HepG2 (cell line): ENCODE measurements around the gene MST1R. TPM values are rescaled to one million over a fixed set of nuclear protein-coding genes. Genes with fewer than 3 reads are reported as not detected.

Experiments
- ARID3A ChIP-seq: IDR thresholded peaks from 2 replicates; pipeline ENCODE4 v1.6.1; 2012; ENCODE audit warnings: low read depth, low read length, improper control_type of control experiment
- CBX1 ChIP-seq: IDR thresholded peaks from one replicate; pipeline ENCODE4 v1.6.1; 2016; ENCODE audit warnings: antibody characterized with exemption, low read depth
- DNMT3B ChIP-seq: conservative IDR thresholded peaks from 2 replicates; pipeline ENCODE4 v1.6.1; 2016; ENCODE audit warnings: missing biosample characterization, control low read depth
- DZIP1 ChIP-seq: sonication (generic); formaldehyde crosslinking; IDR thresholded peaks from 2 replicates; pipeline ENCODE4 v1.5.0; 2020; ENCODE audit warnings: mild to moderate bottlenecking, missing genetic modification reagents
- HOXA9 ChIP-seq: sonication (generic); formaldehyde crosslinking; IDR thresholded peaks from 2 replicates; pipeline ENCODE4 v1.8.1; 2022; ENCODE audit warnings: missing genetic modification reagents, mild to moderate bottlenecking, moderate library complexity, borderline replicate concordance
- JDP2 ChIP-seq: sonication (generic); formaldehyde crosslinking; IDR thresholded peaks from 2 replicates; pipeline ENCODE4 v1.8.1; 2022; ENCODE audit warnings: missing genetic modification reagents, borderline replicate concordance
- KDM1A ChIP-seq: IDR thresholded peaks from 2 replicates; pipeline ENCODE4 v1.6.1; 2016; ENCODE audit warnings: missing compliant biosample characterization
- NR2F6 ChIP-seq, 2 experiments: IDR thresholded peaks; 2 replicates each; pipeline ENCODE4 v1.6.1; 2016; ENCODE audit warnings: antibody characterized with exemption in 1 of 2, mild to moderate bottlenecking in 1 of 2
- POLR2G ChIP-seq: fragments of 200-400 bp; formaldehyde crosslinking; IDR thresholded peaks from 2 replicates; pipeline ENCODE4 v1.6.1; 2018; ENCODE audit warnings: mild to moderate bottlenecking, low read depth, low read length, moderate library complexity
- SIX4 ChIP-seq: sonication (generic); formaldehyde crosslinking; IDR thresholded peaks from 2 replicates; pipeline ENCODE4 v1.4.0; 2020; ENCODE audit warnings: missing genetic modification reagents
- SMAD9 ChIP-seq: sonication (generic); formaldehyde crosslinking; IDR thresholded peaks from 2 replicates; pipeline ENCODE4 v1.5.1; 2020; ENCODE audit warnings: mild to moderate bottlenecking, missing genetic modification reagents
- XRCC5 ChIP-seq: fragments of 200-400 bp; formaldehyde crosslinking; optimal IDR thresholded peaks from 2 replicates; pipeline ENCODE3; 2017; ENCODE audit warnings: mild to moderate bottlenecking, low read length
- ZNF207 ChIP-seq: fragments of 450-650 bp; IDR thresholded peaks from 2 replicates; pipeline ENCODE4 v1.6.1; 2016; ENCODE audit warnings: antibody characterized with exemption, borderline replicate concordance
- ZNF263 ChIP-seq: sonication (generic); formaldehyde crosslinking; IDR thresholded peaks from 2 replicates; pipeline ENCODE4 v1.4.0; 2020; ENCODE audit warnings: missing genetic modification reagents
- ZNF576 ChIP-seq: sonication (generic); formaldehyde crosslinking; IDR thresholded peaks from 2 replicates; pipeline ENCODE4 v1.4.0; 2020; ENCODE audit warnings: mild to moderate bottlenecking, missing genetic modification reagents
- ZNF678 ChIP-seq: sonication (generic); formaldehyde crosslinking; IDR thresholded peaks from 2 replicates; pipeline ENCODE4 v1.4.0; 2020; ENCODE audit warnings: mild to moderate bottlenecking, missing genetic modification reagents
- ZNF761 ChIP-seq: sonication (generic); formaldehyde crosslinking; conservative IDR thresholded peaks from 2 replicates; pipeline ENCODE4 v1.4.0; 2020; ENCODE audit warnings: mild to moderate bottlenecking, missing genetic modification reagents
- ZNF816 ChIP-seq: sonication (generic); formaldehyde crosslinking; IDR thresholded peaks from 2 replicates; pipeline ENCODE4 v1.8.0; 2022; ENCODE audit warnings: missing genetic modification reagents, mild to moderate bottlenecking, borderline replicate concordance
- polyA plus RNA-seq, 8 experiments: library from polyadenylated mRNA; depleted of rRNA in 3 of 8; stranded (reverse) in 7 of 8; unstranded in 1 of 8; fragments of >200 nt; fragmentation: Illumina TruSeq in 4 of 8; extraction: Trizol in 4 of 8; gene quantifications; 2 replicates each; pipeline versions ENCODE4 v1.2.1 to v1.2.3, GENCODE V29; 2011 to 2016; ENCODE audit warnings: low read depth in 4 of 8, missing spikeins in 1 of 8, mixed read lengths in 1 of 8; ENCODE audit not compliant: insufficient read depth in 1 of 8
- total RNA-seq, 5 experiments: library from RNA; depleted of rRNA; stranded (reverse); fragments of >200 nt; fragmentation: Illumina TruSeq; extraction: Trizol; gene quantifications; 2 replicates each; pipeline ENCODE4 v1.2.3, GENCODE V29; 2016; ENCODE audit warnings: low read depth in 1 of 5
- TF ChIP-seq, protein P1 (sequence below): sonication (generic); formaldehyde crosslinking; IDR thresholded peaks from 2 replicates; pipeline ENCODE4 v1.4.0; 2020; ENCODE audit warnings: mild to moderate bottlenecking, missing genetic modification reagents
- TF ChIP-seq, protein P2 (sequence below): sonication (generic); formaldehyde crosslinking; conservative IDR thresholded peaks from 2 replicates; pipeline ENCODE4 v1.8.0; 2022; ENCODE audit warnings: missing genetic modification reagents

MST1R gene
- total and polyA plus RNA-seq, 2 of the 13 experiments (the other 11 are each of a cell fraction or from before 2014, with no cell fraction given) = 0.11 to 0.77 TPM

GRCh38 chr3:49929291-49930167 lies 25.9 kb upstream of the MST1R start, which contains the start of gene MON1A (continued):
- TF ChIP-seq DZIP1 (CRISPR knock-in tag) = no peak
- TF ChIP-seq ARID3A = no peak
- peak; percentile 75 for TF ChIP-seq NR2F6 (IDR thresholded peaks at IDR 0.05)
- TF ChIP-seq NR2F6 (CRISPR knock-in tag; IDR thresholded peaks at IDR 0.05) = peak; percentile 83
- TF ChIP-seq HOXA9 (CRISPR knock-in tag) = no peak
- TF ChIP-seq ZNF816 (CRISPR knock-in tag) = peak; percentile 67; the same call in 1 of the 2 replicates
- TF ChIP-seq ZNF263 (CRISPR knock-in tag) = no peak
- no peak for TF ChIP-seq JDP2 (CRISPR knock-in tag)
- TF ChIP-seq DNMT3B = no peak
- TF ChIP-seq XRCC5 = peak; percentile 78
- TF ChIP-seq ZNF207 = no peak
- TF ChIP-seq CBX1 = peak; percentile 54
- no peak for TF ChIP-seq KDM1A
- no peak for TF ChIP-seq ZNF576 (CRISPR knock-in tag)
- TF ChIP-seq, protein P1, sequence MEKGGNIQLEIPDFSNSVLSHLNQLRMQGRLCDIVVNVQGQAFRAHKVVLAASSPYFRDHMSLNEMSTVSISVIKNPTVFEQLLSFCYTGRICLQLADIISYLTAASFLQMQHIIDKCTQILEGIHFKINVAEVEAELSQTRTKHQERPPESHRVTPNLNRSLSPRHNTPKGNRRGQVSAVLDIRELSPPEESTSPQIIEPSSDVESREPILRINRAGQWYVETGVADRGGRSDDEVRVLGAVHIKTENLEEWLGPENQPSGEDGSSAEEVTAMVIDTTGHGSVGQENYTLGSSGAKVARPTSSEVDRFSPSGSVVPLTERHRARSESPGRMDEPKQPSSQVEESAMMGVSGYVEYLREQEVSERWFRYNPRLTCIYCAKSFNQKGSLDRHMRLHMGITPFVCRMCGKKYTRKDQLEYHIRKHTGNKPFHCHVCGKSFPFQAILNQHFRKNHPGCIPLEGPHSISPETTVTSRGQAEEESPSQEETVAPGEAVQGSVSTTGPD (CRISPR knock-in tag) = 0 out of 2 replicates have a peak, but pooled peaks have one; percentile 37
- no peak for TF ChIP-seq ZNF761 (CRISPR knock-in tag)
- no peak for TF ChIP-seq SIX4 (CRISPR knock-in tag)
- TF ChIP-seq, protein P2, sequence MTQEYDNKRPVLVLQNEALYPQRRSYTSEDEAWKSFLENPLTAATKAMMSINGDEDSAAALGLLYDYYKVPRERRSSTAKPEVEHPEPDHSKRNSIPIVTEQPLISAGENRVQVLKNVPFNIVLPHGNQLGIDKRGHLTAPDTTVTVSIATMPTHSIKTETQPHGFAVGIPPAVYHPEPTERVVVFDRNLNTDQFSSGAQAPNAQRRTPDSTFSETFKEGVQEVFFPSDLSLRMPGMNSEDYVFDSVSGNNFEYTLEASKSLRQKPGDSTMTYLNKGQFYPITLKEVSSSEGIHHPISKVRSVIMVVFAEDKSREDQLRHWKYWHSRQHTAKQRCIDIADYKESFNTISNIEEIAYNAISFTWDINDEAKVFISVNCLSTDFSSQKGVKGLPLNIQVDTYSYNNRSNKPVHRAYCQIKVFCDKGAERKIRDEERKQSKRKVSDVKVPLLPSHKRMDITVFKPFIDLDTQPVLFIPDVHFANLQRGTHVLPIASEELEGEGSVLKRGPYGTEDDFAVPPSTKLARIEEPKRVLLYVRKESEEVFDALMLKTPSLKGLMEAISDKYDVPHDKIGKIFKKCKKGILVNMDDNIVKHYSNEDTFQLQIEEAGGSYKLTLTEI (CRISPR knock-in tag) = no peak
- TF ChIP-seq SMAD9 = no peak
- TF ChIP-seq ZNF678 (CRISPR knock-in tag) = no peak
- TF ChIP-seq POLR2G = peak; percentile 94
